Hematopoietic multipotent progenitor cell treated with erythropoietin and hydrocortisone succinate and interleukin-3 and kit ligand, for 15 days (in vitro differentiated cells): ENCODE data around the gene DNAJB2.
A peak's percentile ranks its signal among the peaks of the same experiment; 100 is the strongest.
"Not testable (repeated sequence)": the region's sequence is repeated elsewhere in the genome, so short reads cannot be mapped to it uniquely, and the experiment has no call there.

Experiments used
- DNase-seq: peaks from one replicate; pipeline ENCODE4 v3.0.0-alpha.2; 2015; ENCODE audit warnings: low spot score

The DNAJB2 gene

GRCh38 chr2:219285373-219285735 is 6.2 kb downstream of the DNAJB2 start:
- DNase-seq: no peak

- DNase-seq: no peak
These were observed 6.8 kb downstream of the DNAJB2 start for GRCh38 chr2:219285894-219286425.

DNA sequence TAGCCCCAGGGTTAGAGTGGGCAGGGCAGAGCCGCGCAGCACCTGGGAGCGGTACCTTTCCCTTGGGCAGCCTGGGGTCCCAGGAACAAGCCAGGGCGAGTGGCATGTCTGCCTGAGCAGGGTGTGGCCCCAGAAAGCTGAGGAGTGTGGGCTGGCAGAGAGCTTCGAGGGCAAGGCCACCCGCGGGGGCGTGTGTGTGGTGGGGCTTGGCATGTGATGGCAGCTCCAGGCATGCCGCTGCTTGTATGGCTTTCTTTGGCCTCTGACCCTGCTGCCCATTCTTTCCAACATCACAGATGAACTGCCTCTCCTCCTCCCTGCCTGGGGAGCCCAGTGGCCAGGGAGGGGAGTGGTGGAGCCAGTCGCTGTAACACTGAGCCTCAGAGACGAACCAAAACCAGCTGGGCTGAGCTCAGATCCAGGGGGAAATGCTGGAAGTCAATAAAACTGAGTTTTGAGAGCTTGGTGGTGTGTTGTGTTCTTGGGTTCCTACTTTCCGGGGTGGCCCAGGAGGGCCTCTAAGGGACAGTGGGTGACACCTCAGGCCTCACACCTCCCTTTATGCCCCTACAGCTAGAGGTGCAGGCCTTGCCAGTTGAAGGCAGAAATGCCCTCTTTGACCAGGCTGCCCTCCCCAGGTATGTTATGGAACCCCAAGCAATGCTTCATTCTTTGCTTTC is 7.4 kb downstream of the DNAJB2 start:
- DNase-seq: peak; percentile 71

DNA sequence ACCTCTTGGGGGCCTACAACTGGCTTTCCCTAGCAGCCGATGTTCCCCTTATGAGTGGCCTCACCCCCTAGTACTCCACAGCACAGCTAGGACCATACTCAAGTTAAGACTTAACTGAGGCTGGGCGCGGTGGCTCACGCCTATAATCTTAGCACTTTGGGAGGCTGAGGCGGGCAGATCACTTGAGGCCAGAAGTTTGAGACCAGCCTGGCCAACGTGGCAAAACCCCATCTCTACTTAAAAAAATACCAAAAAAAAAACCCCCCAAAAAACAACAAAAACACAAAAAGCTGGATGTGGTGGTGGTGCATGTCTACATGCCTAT is 7.9 kb downstream of the DNAJB2 start:
- not testable (repeated sequence) for DNase-seq

DNA sequence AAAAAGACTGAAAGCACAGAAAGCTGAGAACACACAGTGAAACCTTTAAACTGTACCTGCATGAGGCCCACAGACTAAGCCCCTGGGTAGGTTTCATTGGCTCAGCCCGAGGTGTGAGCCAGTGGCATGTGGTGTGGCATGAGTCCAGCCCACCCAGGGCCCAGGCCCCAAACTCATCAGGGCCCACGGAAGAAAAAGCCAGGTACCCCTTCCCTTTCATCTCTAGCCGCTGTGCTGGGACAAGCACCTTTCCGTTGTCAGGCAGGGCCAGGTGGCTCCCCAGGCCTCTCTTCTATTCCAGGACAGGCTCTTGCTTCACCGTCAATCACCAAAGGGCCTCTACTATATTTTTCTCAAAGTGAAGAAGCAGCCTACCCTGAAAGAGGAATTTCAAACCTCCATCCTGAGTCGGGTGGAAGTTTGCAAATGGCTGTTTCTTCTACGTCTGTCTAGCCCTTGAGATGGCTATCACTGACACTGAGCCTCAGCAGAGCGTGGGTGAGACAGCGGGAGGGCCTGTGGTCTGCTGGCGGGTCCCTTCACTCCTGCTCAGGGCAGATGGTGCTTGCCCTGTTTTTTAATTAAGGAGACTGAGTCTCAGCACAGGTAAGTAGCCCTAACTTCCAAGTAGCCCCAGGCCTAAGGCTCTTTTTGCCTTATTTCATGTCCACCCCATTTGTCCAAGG is 8.6 kb downstream of the DNAJB2 start:
- no peak for DNase-seq

GRCh38 chr2:219289195-219289536 is 10.0 kb downstream of the DNAJB2 start:
- DNase-seq: no peak

GRCh38 chr2:219289537-219290361 is 10.6 kb downstream of the DNAJB2 start:
- DNase-seq: peak; percentile 79

GRCh38 chr2:219290381-219291171 is 11.4 kb downstream of the DNAJB2 start:
- no peak for DNase-seq

GRCh38 chr2:219291394-219291793 is 12.2 kb downstream of the DNAJB2 start:
- no peak for DNase-seq

DNA sequence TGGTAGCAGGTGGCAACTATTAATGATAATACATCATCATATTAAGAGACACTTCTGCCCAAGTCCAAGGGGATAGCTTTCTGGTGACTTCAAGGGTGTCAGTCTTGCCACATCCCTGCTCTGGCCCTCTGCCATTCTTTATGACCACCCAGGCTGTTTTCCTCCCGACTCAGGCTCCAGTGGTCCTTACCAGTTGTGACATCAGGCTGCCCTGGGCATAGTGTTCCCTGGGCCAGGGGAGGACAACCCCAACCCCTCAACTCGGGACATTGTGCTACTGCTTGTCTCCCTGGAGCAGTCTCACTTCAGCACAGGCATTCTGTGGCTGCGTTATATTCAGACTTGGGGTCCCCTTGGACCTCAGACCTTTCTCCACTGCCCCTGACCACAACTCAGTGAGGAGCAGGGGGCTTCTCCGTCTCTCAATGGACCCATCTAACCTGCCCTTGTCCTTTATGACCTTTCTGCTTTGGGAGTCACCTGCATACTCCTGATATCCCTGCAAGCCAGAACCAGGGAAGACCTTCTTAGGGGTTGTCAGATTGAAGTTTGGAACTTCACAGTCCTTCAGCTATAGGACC is 12.8 kb downstream of the DNAJB2 start:
- DNase-seq: no peak

GRCh38 chr2:219292616-219293015 is 13.4 kb downstream of the DNAJB2 start:
- no peak for DNase-seq

- DNase-seq: no peak
These were observed 14.6 kb downstream of the DNAJB2 start for GRCh38 chr2:219293736-219294231.

DNA sequence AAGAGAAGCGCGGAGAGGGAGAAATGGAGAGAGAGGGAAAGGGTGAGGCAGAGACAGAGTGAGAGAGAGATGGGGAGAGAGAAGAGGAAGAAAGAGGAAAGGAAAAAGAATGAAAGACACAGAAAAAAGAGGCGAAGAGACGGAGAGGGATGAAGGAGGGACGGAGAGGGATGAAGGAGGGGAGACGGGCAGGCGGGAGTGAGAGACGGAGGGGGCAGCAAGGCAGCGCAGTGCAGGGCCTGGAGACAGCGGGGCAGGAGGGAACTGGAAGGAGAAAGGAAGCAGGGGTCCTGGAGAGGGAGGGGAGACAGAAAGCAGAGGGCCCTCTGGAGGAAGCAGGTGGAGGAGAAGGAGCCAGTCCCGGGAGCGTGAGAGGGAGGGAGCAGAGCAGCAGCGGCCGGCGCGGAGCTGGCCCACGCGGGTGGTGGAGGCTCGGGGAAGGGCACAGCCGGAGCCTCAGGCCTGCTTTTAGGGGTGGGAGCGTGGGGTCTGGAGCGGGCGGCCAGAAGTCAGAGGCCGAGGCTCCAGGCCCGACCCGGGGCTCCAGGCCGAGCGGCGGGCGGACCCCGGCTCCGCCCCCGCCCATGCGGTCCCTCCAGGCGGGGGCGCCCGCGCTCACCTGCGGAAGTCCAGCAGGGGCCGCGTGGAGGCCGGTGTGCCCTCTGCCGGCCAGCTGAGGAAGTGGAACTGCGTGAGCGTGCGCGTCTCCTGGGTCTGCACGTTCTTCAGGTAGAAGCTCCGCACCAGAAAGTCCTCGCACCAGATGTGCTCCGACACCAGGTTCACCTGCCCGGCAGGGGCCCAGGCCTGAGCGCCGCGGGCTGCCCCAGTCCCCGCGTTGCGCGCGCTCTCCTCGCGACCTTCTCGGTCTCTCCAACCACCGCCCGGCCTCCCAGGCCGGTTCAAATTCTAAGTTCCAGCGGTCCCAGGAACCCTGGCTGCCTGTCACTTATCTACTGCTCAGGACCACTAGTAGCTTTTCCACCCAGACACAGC is 15.5 kb downstream of the DNAJB2 start:
- DNase-seq: peak; percentile 91

DNA sequence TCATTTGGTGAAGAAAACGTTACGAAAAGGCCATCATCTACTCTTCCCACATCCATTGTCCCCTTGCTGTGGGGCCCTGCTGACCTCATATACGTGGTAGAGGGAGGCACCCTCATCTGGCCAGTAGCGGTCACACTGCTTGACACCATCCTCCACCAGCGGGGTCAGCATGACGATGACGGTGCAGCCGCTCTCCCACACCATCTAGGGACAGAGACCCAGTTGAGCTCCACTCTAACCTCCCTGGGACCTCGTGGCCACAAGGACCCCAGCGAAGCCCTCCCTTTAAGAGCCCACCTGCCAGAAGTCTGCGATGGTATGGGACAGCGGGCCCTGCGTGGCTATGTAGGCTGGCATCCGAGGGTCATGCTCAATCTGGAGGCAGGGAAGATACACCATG is 17.0 kb downstream of the DNAJB2 start:
- no peak for DNase-seq

- no peak for DNase-seq
These were observed 17.6 kb downstream of the DNAJB2 start for GRCh38 chr2:219296631-219297391.

GRCh38 chr2:219297766-219298456 is 18.7 kb downstream of the DNAJB2 start:
- DNase-seq: no peak

DNA sequence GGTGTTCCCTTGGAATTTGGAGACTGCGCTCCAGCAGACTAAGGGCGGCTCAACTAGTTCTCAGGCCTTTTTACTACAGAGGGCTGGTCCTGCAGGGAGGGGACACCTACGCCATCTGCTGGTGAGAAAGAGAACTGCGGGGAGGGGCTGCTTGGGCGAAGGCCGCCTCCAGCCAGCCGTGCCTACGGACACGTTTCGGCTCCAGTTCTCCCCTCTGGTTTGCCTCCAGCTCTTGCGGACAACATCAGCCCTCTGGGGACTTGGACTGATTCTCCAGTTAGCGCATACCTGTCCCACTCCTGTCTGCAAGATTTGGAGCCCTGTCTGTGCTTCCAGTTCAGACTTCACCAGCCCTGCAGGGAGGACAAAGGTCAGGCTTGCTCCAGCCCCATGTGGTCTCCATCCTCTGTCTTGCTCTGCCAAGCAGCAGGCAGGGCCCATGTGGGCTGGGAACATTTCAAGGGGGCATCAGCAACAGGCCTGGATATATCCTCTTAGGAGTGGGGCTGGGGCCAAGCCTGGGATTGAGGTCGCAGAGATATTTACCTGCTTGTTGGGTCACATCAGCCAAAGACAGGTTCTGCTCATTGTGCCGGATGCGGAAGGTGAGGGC is 19.7 kb downstream of the DNAJB2 start:
- DNase-seq: peak; percentile 89

DNA sequence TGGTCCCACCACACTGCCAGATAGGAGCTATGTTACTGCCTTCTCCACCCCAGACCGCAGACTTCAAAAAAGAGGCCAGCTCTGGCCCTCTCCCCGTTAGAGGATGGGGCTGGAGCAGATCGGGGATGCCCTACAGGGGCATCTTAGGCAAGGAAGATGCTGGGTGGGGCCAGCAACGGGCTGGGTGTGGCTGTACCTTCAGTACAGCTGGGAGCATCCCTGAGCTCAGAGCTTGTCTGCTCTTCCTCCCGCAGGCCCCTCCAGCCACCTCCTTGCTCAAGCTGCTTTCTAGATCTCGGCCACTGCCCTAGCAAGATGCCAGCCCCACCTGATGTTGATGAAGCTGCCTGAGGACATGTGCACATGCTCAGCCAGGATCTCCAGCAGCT is 20.2 kb downstream of the DNAJB2 start:
- DNase-seq: no peak

DNA sequence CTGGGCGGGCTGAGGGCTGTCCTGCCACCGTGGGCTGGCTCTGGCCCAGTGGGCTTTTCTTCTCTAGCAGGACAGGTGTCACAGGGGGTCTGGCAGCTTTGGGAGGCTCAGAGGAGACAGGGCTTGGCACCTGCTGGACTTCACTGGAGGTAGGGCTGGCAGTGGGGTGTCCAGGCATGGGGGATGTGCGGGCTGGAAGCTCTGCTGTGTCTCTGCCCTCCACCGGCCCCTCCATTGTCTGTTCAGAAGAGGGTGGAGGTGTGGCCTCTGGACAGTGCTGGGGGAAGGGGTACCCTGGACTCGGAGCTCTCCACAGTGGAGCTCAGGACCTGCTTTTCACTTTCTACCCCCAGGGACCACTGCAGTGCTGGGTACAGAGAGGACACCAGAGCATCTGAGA is 20.9 kb downstream of the DNAJB2 start:
- DNase-seq: no peak
